Suppressor macrophage (primary cell): ENCODE results near the gene NR2E3.

ENCODE experiments used
- DNase-seq, 4 experiments: peaks; one replicate each; pipeline ENCODE4 v3.0.0-alpha.2; 2020 to 2022

Gene NR2E3

GRCh38 chr15:71791975-71792374 lies 18.4 kb upstream of the NR2E3 start:
- no peak for DNase-seq

- DNase-seq, result no peak
Observed at GRCh38 chr15:71792521-71792920, 17.8 kb upstream of the NR2E3 start.

GRCh38 chr15:71798641-71799040 lies 11.7 kb upstream of the NR2E3 start:
- no peak for DNase-seq

- DNase-seq, result no peak
Observed at GRCh38 chr15:71800190-71800589, 10.2 kb upstream of the NR2E3 start.

GRCh38 chr15:71800835-71801745 lies 9.3 kb upstream of the NR2E3 start:
- peak; percentile 54 to 67 (median 59) for DNase-seq

GRCh38 chr15:71801935-71802655 lies 8.3 kb upstream of the NR2E3 start:
- DNase-seq, result no peak

GRCh38 chr15:71802770-71803169 lies 7.6 kb upstream of the NR2E3 start:
- DNase-seq, result peak; percentile 7 to 52 (median 18)

- DNase-seq, result no peak
Observed at GRCh38 chr15:71804226-71804625, 6.1 kb upstream of the NR2E3 start.

GRCh38 chr15:71804695-71805470 lies 5.5 kb upstream of the NR2E3 start:
- DNase-seq, result no peak

- no peak for DNase-seq
Observed at GRCh38 chr15:71806452-71806931, 3.9 kb upstream of the NR2E3 start.

GRCh38 chr15:71807125-71807629 lies 3.2 kb upstream of the NR2E3 start:
- DNase-seq, result no peak

GRCh38 chr15:71807691-71808091 lies 2.7 kb upstream of the NR2E3 start:
- no peak for DNase-seq

- DNase-seq, result no peak
Observed at GRCh38 chr15:71808311-71809020, 1.9 kb upstream of the NR2E3 start.

- no peak for DNase-seq
Observed at GRCh38 chr15:71809346-71809745, 1.0 kb upstream of the NR2E3 start.

- no peak for DNase-seq
Observed at GRCh38 chr15:71811036-71811736, 832 bp downstream of the NR2E3 start.

GRCh38 chr15:71811752-71812735 lies 1.7 kb downstream of the NR2E3 start:
- no peak for DNase-seq

- no peak for DNase-seq
Observed at GRCh38 chr15:71812966-71813722, 2.8 kb downstream of the NR2E3 start.

GRCh38 chr15:71813723-71814470 lies 3.5 kb downstream of the NR2E3 start:
- no peak for DNase-seq

GRCh38 chr15:71815301-71815700 lies 4.9 kb downstream of the NR2E3 start:
- no peak for DNase-seq
